Right ventricle myocardium inferior (tissue), 1 donor: Measurements from ENCODE around the gene TMBIM1. TPM values are rescaled to one million over a fixed set of nuclear protein-coding genes. Genes with fewer than 3 reads are reported as not detected.
A peak's percentile ranks its signal among the peaks of the same experiment; 100 is the strongest.
"Not testable (repeated sequence)": the region's sequence is repeated elsewhere in the genome, so short reads cannot be mapped to it uniquely, and the experiment has no call there.

Experiments used
- ATAC-seq: fragments of 200-7000 bp; cut with Tn5 transposase; one replicate; pipeline ENCODE4 v1.9.1; 2020; ENCODE audit warnings: mild to moderate bottlenecking, moderate library complexity
- DNase-seq: peaks from one replicate; pipeline ENCODE4 v3.0.0; 2021; ENCODE audit errors: missing footprints
- intact Hi-C: fragments of 100-400 bp; cut with DNase I; formaldehyde crosslinking; loops from one replicate; pipeline ENCODE4 v1.11.0; 2022
- total RNA-seq: library from RNA; stranded (reverse); fragmentation: NEBNext Ultra II Directional; extraction: Animal tissue kit (Norgen Biotek cat#: 25700); gene quantifications from one replicate; pipeline ENCODE4 v1.2.1, GENCODE V29; 2021
- donor health status: DM: no; HTN: yes; CAD: no; lungs with severe emphysema.

The TMBIM1 gene
- total RNA-seq, 1 donor from 2014 or later, result 138 TPM

DNA sequence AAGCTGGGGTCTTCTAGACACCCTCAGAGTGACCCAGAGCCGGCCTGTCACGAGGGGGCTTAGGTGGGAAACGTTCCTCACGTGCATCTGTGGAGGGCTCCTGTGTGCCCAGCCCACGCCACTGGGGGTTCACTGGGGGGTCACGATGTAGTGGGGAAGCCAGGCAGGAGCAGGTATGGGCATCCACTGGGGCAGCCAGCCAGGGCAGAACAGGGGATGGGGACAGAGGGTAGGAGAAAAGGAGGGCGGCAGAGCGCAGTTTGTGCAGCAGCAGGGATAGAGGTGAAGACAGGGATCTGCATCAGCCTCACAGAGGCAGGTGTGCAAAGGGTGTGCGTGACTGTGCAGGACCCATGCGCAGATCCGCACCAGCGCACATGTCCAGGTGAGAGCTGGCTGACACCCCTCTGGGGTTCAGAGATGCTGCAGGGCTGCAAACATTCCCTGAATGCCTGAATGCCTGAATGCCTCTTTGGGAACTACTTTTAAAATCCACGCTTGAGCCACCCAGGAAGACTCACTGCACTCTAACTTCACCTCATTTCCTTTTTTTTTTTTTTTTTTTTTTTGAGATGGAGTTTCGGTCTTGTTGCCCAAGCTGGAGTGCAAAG is 11.9 kb downstream of the TMBIM1 start:
- DNase-seq, result no peak
- intact Hi-C loops, result loop anchor here (10.0 kb wide), 1 partner anchor 284 kb away; the partner anchor contains the start of genes CNOT9 and USP37
- ATAC-seq, result no peak

DNA sequence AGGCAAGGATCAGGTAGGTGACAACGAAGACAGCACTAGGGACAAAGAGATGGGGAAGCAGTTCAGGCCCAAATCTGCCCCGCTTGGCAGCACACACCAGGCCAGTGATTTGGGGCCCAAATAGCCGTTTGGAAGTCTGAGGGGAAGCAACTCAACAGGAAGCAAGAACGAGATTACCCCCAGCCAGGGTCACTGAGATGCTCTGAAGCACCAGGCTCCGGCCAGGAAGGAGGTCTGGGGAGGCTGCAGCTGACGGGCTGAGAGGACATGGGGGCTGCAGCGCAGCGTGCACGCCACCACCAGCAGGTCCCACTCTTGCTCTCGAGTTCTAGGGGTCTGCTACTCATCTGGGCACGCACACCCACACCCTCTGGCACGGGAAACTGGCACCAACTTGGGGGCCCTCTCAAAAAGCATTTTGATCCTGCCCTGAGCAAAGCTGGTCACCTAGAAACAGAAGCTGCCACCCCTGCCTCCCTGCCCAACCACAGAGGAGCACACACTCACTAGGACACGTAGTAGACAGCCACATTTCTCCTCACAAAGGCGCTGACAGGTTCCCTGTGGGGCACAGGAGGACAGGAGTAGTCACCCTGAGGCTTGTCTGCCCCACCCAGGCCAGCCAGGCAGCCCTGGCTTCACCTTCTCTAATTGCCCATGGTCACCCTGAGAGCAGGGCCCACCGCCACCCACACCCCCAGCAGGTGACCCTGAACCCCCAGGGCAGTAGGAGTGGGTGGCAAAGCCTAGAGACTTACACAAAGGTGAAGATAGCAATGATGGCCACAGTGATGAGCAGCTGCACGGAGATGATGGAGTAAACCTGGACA is 13.6 kb downstream of the TMBIM1 start:
- ATAC-seq (no peak), DNase-seq (no peak)
- intact Hi-C loops, result loop anchor here (10.0 kb wide), 1 partner anchor 386 kb away; no protein-coding TSS in a partner anchor

DNA sequence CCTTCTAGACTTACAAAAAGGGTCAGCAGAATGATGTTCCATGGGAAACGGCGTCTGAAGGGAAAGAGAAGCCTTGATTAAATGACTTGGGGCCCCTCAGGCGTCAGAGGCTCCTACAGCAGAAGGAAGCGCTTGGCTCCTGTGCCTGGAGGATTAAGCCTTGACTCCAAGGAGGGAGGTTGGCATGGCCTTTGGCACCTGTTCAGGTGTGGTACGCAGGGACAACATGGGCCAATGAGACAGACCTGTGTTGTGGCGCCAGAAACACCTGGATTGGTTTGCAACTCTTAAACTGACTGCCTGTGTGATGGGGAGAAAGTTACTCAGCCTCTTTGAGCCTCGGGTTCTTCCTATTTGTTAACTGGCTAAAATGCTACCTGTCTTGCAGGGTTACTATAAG is 14.4 kb downstream of the TMBIM1 start:
- no peak for DNase-seq
- intact Hi-C loops, result loop anchor here (10.0 kb wide), 1 partner anchor 387 kb away; no protein-coding TSS in a partner anchor
- ATAC-seq, result no peak

DNA sequence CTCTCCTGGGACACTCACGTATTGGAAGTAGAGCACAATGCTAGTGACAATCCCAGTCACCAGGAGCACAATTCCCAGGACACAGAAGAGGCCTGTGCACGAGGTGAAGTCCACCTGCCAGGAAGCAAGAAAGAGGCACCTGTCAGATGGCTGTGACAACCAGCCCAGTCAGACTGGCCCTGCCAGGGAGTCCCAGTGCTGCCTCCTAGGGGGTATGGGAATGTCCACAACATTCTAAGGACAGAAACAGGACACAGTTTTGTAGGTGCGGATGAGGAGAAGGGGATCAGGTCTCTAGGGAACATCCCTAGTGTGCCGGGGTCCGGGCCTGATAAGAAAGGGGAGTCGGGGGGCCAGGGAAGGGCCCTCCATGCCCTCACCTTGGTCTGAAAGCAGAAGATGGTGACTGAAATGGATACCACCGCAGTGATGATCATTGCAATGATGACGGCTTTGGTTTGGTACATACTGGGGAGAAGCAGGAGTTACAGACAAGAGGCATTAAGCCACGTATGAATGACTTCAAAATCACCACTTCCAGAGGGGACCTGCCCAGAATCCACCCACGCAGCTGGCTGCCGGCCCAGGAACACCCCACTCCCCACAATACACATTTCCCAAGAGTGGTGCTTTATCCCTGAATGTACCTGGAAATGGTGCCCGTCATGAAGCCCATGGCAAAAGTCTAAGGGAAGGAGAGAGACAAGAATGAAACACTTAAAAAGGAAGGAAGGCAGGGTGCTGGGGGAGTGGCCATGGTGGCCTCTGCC is 15.1 kb downstream of the TMBIM1 start:
- intact Hi-C loops, result loop anchor here (10.0 kb wide), 1 partner anchor 388 kb away; no protein-coding TSS in a partner anchor
- no peak for ATAC-seq
- DNase-seq, result no peak

DNA sequence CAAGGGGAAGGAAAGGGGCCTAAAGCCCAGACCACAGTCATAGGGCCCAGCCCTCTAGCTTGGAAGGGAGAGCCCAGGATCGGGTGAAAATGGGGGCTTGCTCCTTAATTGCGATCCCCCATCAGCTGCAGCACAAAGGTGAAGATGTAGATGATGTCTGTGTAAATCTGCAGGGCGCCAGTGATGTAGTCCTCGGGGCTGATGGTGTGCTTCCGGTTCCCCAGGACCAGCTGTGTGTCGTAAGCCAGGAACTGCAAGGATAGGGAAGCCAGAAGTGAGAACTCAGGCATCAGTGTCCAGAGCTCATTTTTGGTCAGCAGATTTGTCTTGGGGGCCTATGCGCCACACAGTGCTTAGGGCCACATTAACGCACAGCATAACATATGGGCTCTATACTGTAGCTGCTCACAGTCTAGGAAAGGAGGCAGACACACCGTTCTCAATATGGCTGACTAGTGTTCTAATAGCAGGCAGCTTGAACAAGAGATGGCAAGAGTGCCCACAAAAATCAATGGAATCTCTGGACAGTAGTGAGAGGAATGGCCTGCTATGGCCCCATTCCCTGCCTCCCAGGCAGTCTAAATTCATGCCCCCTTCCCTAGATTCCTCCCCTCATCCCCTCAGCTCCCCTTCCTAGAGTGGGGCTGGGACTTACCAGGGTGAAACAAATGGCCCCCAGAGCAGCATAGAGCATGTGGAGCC is 16.8 kb downstream of the TMBIM1 start:
- no peak for DNase-seq
- intact Hi-C loops, result loop anchor here (10.0 kb wide), 1 partner anchor 389 kb away; no protein-coding TSS in a partner anchor

DNA sequence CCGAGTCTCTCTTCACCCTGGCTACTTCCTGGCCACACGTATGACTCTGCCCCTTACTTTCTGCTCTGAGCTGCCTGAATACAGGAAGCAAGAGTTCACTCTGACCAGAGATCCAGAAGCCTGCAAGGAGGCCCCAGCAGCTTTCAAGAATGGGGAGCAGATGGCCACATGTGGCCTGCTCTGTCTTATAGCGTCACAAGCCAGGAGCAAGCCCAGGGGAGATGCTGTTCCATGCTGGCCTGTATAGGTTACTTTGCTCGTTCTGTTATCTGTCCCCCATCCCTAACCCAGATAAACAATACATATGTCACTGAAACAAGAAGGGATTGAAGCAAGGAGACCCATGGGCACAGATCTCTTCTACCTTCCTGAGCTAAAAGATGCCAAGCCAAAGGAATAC is 17.7 kb downstream of the TMBIM1 start:
- DNase-seq (no peak), ATAC-seq (no peak)
- intact Hi-C loops, result loop anchor here (5.0 to 10.0 kb wide), 2 partner anchors 123 to 390 kb away; partner anchors contain the start of gene CTDSP1

More for the DNA sequence above, 16.8 kb downstream of the TMBIM1 start:
- no peak for ATAC-seq

DNA sequence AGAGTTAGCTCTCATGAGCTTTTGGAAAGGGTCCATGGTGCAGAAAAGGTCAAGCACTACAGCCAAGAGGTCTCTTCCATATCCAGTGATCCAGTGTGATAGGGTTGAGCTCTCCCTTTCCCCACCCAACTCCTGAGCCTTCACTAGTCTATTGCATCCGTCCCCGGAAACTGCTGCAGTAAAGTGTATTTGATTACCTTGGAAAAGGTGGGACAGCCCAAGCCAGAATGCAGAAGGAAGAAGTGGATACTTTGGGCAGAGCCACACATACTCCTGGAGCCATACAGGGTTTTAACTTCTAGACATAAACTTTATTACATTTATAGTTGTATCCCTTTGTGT is 18.4 kb downstream of the TMBIM1 start:
- DNase-seq (no peak), ATAC-seq (no peak)
- intact Hi-C loops, result loop anchor here (5.0 to 10.0 kb wide), 2 partner anchors 123 to 391 kb away; partner anchors contain the start of gene CTDSP1

DNA sequence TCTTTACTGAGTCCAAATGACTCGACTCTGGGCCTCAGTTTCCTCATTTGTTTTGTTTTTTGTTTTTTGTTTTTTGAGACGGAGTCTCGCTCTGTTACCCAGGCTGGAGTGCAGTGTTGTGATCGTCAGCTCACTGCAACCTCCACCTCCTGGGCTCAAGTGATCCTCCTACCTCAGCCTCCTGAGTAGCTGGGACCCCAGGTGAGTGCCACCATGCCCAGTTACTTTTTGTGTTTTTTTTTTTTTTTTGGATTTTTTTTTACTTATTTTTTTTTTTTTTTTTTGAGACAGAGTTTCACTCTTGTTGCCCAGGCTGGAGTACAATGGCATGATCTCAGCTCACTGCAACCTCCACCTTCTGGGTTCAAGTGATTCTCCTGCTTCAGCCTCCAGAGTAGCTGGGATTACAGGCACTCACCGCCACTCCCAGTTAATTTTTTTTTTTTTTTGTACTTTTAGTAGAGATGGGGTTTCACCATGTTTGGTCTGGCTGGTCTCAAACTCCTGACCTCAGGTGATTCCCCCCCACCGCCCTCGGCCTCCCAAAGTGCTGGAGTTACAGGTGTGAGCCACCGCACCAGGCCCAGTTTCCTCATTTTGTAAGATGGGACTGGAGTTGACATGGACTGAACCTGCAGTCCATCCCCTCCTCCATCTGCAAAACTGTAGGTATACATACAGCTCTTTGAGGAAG is 18.9 kb downstream of the TMBIM1 start:
- intact Hi-C loops, result loop anchor here (5.0 to 10.0 kb wide), 2 partner anchors 124 to 391 kb away; partner anchors contain the start of gene CTDSP1
- DNase-seq, ATAC-seq: not testable (repeated sequence)

DNA sequence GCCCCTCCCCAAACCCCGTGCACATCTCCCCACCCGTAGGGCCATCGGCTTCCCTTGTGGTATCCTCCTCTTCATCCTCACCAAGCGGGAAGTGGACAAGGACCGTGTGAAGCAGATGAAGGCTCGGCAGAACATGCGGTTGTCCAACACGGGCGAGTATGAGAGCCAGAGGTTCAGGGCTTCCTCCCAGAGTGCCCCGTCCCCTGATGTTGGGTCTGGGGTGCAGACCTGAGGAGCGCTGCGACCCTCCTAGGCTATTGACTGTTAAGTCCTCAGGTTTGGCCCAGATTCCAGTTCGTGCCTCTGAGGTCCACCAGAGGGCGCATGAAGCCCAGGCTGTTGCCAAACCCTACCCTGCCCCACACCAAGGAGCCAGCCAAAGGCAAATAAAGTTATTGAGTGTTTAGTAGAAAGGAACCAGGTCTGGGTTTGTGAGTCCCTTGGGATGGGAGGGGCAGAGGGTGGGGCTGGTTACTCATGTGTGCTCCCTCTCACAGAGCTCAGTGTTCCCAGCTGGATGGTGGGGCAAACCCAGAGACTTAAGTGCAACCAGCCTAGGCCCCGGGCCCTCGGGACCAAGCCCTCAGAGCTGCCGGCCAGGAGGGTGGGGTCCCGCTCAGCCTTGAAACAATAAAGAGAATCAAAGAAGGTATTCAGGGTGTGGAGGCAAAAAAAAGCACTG is 19.6 kb downstream of the TMBIM1 start:
- DNase-seq, result peak; percentile 89
- intact Hi-C loops, result loop anchor here (5.0 to 10.0 kb wide), 2 partner anchors 125 to 392 kb away; partner anchors contain the start of gene CTDSP1
- peak; percentile 44 for ATAC-seq

DNA sequence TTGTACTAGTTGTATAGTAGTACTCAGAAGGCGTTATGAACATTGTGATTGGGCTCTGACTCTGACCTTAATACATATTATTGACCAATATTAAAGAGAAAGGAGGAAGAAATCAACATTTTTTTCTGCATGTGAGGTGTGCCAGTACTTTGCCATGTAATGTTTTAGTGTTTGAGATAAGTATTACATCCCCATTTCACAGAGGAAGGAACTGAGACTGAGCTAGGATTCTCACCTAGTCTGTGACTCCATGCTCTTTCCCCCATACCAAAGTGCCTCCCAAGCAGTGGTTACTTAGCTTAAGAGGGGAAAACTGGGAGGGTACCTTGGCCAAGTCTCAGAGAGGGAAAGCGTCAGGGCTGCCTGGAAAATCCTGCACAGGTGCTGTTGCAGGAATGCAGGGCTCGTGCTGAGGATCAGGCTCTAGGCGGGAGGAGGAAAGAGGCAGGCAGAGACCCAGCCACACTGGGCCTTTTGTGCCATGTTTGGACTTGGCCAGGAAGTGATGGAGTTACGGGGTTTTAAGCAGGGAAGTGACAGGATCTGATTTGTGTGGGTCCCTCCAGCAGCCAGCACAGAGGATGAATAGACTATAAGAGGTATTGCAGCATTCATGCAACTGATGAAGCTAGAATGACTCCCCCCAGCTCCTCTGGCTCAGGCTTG is 20.3 kb downstream of the TMBIM1 start:
- no peak for ATAC-seq
- no peak for DNase-seq
- intact Hi-C loops, result loop anchor here (2.0 to 10.0 kb wide), 3 partner anchors 15 to 393 kb away; partner anchors contain the start of gene CTDSP1

DNA sequence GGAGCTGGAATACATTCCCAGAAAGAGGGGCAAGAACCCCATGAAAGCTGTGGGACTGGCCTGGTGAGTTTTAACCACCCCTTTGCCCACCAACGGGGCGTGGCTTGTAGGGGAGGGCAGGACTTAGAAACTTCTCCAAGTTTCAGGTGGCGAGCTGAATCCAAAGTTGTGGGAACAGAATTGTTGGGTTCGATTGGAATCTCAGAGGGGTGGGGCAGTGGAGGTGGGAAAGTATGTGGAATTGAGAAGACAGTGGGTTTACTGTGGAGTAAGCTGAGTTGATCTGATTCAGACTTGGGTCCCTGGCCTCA is 20.9 kb downstream of the TMBIM1 start:
- ATAC-seq (no peak), DNase-seq (no peak)
- intact Hi-C loops, result loop anchor here (2.0 to 10.0 kb wide), 3 partner anchors 15 to 393 kb away; partner anchors contain the start of gene CTDSP1

DNA sequence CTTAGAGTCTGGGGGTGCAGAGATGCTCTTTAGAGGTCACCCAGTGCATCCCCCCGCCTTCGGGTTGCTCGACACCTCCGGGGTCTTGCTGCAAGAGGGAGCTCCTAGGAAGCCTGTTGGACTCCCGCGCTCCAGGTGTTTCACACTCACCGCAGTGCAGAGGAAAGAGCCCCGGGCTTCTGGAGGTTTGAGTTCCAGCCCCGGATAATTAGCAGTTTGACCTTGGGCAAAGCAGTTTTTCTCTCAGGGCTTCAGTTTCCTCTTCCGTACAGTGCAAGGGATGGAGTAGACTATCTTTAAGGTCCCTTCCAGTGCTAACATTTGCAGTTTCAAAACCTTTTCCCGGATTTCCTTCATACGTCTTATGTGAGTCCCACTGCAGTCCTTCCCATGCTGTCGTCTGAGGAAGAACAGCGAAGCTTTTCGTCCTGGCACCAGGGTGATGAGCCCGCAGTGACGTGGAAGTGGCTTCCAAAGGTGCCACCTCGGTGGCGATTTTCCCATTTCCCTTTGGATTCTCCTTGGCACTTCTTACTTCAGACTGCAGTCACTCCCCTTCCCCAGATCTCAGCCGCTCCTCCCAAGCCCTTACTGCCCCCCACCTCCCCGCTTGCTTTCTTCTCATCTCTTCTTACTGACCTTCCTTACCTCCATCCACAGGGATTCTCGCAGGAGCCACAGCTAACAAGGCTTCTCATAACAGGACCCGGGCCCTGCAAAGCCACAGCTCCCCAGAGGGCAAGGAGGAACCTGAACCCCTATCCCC is 21.4 kb downstream of the TMBIM1 start:
- ATAC-seq (no peak), DNase-seq (no peak)
- intact Hi-C loops, result loop anchor here (1.0 to 10.0 kb wide), 5 partner anchors 16 to 394 kb away; partner anchors contain the start of genes ARPC2, CTDSP1 and TMBIM1

DNA sequence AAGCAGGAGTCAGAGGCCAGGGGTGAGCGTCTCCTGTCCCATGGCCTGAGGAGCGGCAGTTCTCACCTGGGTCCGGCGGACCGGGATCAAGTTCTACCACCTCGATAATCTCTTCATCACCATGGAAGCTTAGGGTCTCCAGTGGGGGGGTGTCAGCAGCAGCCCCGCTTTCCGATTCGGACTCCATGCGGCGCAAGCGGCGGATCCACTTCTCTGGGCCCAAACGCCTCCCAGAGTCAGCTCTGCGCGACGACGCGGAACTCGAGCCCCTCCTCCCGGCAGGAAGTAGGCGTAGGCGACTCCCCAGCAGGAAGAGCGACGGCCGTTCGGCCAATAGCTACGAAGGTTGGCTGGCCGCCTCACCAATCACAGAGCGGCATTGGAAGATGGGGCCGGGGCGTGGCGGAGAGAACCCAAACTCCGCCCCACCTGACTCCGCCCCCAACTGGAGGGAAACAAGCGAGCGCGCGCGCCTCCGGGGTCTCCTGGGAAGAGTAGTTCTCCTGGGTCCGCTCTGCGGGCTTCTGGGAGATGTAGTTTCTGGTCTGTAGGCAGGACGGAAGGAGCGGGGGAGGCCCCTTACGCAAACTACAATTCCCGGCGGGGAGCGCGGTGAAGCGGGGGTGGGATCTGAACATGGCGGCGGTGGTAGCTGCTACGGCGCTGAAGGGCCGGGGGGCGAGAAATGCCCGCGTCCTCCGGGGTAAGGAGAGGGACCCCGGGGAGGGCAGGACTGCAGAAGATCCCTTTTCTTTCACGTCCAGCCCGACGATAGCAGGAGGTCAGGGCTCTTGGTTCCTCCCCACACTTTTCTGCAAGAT is 22.2 kb downstream of the TMBIM1 start, which contains the start of the genes AAMP and PNKD:
Gene AAMP (minus strand): TSS at position 238 of the 821 bp plus-strand sequence. CDS start 51 bp downstream, at position 187.
Gene PNKD (plus strand): TSS at position 620 of the 821 bp plus-strand sequence. CDS start 17 bp downstream, at position 637.
- intact Hi-C loops, result loop anchor here (1.0 to 10.0 kb wide), 5 partner anchors 17 to 395 kb away; partner anchors contain the start of genes ARPC2, CTDSP1 and TMBIM1
- peak; percentile 95 for ATAC-seq

DNA sequence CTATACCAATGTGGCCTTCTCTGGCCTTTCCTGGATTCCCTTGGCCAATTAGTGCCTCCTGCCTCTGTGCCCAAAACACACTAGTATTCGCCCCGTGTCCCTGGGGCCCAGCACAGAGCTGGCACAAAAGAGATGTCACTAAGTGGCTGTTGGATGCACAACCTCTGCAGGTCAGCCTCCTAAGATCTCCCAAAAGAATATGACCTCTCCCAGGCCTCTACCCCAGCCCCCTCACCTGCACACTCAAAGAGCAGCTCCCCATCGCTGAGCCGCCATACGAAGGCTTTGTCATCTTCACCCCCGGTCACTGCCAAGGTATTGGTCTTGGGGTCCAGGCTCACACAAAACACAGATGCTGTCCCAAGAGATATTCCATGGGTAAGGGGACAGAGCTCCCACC is 25.0 kb downstream of the TMBIM1 start:
- intact Hi-C loops, result no loop called here
- DNase-seq (no peak), ATAC-seq (no peak)

More for the DNA sequence above, 22.2 kb downstream of the TMBIM1 start, which contains the start of the genes AAMP and PNKD:
- peak; percentile 100 for DNase-seq
